ENCODE results near the gene HLTF. TPM values are rescaled to one million over a fixed set of nuclear protein-coding genes. Genes with fewer than 3 reads are reported as not detected.
A peak's percentile ranks its signal among the peaks of the same experiment; 100 is the strongest.

The HLTF gene
- total and polyA plus RNA-seq, 2 of the 13 experiments (the other 11 are each of a cell fraction or from before 2014, with no cell fraction given), result 12.0 to 22.9 TPM

DNA sequence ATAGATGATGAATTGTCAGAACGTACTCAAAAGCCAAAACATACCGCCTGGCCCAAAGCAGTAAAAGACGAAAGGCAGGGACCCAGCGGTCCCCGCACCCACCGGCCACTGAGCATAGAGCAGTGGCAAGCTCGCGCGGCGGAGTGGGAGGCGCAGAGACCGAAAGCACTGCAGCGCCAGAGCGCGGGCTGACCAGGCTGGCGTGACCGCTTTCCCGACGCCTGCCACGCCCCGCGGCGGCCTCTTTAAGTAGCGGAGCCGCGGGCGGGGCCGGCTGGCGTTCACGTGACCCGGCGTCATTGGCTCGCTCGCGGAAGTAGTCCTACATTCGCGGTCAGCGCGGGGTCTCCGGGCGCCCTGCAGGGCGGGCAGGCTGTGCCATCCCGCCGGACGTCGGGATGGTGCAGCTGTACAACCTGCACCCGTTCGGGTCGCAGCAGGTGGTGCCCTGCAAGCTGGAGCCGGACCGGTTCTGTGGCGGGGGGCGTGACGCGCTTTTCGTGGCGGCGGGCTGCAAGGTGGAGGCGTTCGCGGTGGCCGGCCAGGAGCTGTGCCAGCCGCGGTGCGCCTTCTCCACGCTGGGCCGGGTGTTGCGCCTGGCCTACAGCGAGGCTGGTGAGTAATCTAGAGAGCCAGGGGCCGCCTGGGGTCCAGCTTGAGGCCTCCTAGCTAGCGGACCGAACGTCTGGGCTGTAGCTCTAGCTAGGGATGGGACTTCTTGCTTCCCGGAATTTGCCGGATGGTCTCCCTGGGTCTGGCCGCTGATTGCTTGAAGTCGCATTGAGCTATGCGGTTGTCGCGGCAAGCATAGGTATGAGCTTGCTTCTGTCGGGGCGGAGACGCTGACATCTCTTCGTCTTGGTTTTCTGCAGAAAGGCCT lies 43.2 kb upstream of the HLTF start, which contains the start of gene HPS3 (continued):
- TF ChIP-seq ZBTB40 (IDR thresholded peaks at IDR 0.05) (no peak), ZBTB40 (CRISPR knock-in tag; IDR thresholded peaks at IDR 0.05) (peak; percentile 66; the same call in 1 of the 2 replicates), FOXM1 (CRISPR knock-in tag; IDR thresholded peaks at IDR 0.05) (no peak), MTA1 (CRISPR knock-in tag; IDR thresholded peaks at IDR 0.05; ENCODE audit: borderline replicate concordance) (peak; percentile 55; the same call in 1 of the 2 replicates), SALL1 (CRISPR knock-in tag; IDR thresholded peaks at IDR 0.05) (peak; percentile 79), ZNF572 (CRISPR knock-in tag; IDR thresholded peaks at IDR 0.05) (no peak), SIX4 (CRISPR knock-in tag; IDR thresholded peaks at IDR 0.05) (peak; percentile 16; the same call in 1 of the 2 replicates), MIXL1 (CRISPR knock-in tag; IDR thresholded peaks at IDR 0.05) (no peak), ZFP82 (CRISPR knock-in tag; IDR thresholded peaks at IDR 0.05; ENCODE audit: borderline replicate concordance) (no peak), FOSL1 (CRISPR knock-in tag; IDR thresholded peaks at IDR 0.05; ENCODE audit: borderline replicate concordance) (peak; percentile 34; the same call in 1 of the 2 replicates), ZBTB8A (CRISPR knock-in tag; IDR thresholded peaks at IDR 0.05; ENCODE audit: borderline replicate concordance, low read depth) (no peak), THAP11 (CRISPR knock-in tag; IDR thresholded peaks at IDR 0.05) (peak; percentile 67; the same call in 1 of the 2 replicates), MIER2 (CRISPR knock-in tag; IDR thresholded peaks at IDR 0.05) (peak; percentile 12; the same call in 1 of the 2 replicates), ZMYM3 (CRISPR knock-in tag; IDR thresholded peaks at IDR 0.05) (peak; percentile 70), ZNF337 (CRISPR knock-in tag; IDR thresholded peaks at IDR 0.05; ENCODE audit: borderline replicate concordance, low read depth) (peak; percentile 47; the same call in 1 of the 2 replicates), ZNF232 (CRISPR knock-in tag; IDR thresholded peaks at IDR 0.05; ENCODE audit: borderline replicate concordance) (peak; percentile 69; the same call in 1 of the 2 replicates), ZNF451 (CRISPR knock-in tag; IDR thresholded peaks at IDR 0.05) (no peak)
- TF ChIP-seq, protein P1, sequence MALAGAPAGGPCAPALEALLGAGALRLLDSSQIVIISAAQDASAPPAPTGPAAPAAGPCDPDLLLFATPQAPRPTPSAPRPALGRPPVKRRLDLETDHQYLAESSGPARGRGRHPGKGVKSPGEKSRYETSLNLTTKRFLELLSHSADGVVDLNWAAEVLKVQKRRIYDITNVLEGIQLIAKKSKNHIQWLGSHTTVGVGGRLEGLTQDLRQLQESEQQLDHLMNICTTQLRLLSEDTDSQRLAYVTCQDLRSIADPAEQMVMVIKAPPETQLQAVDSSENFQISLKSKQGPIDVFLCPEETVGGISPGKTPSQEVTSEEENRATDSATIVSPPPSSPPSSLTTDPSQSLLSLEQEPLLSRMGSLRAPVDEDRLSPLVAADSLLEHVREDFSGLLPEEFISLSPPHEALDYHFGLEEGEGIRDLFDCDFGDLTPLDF (CRISPR knock-in tag; IDR thresholded peaks at IDR 0.05), result peak; percentile 91
